Liver (tissue), 9 donors: Measurements from ENCODE around the gene ARHGEF16. TPM values are rescaled to one million over a fixed set of nuclear protein-coding genes. Genes with fewer than 3 reads are reported as not detected.

Experiments
- DNase-seq: peaks from one replicate; pipeline ENCODE4 v3.0.0-alpha.2; 2017; ENCODE audit warnings: low spot score
- H3K27ac ChIP-seq, 2 donors: one replicate each; pipeline ENCODE4 v1.7.0; 2013; ENCODE audit warnings: inconsistent platforms in 2 of 2, low read length in 2 of 2, control low read depth in 1 of 2, low read depth in 1 of 2, mild to moderate bottlenecking in 1 of 2
- H3K27me3 ChIP-seq, 4 donors: one replicate each; pipeline versions ENCODE4 v1.6.1 to v1.7.0; 2013; ENCODE audit warnings: low read length in 3 of 4, inconsistent platforms in 1 of 4, mild to moderate bottlenecking in 1 of 4, moderate library complexity in 1 of 4; ENCODE audit not compliant: control insufficient read depth in 4 of 4, insufficient read depth in 4 of 4
- H3K36me3 ChIP-seq, 4 donors: one replicate each; pipeline versions ENCODE4 v1.6.1 to v1.7.0; 2013; ENCODE audit warnings: low read length in 3 of 4, mild to moderate bottlenecking in 3 of 4, low read depth in 1 of 4, moderate library complexity in 1 of 4; ENCODE audit not compliant: control insufficient read depth in 4 of 4, insufficient read depth in 3 of 4
- H3K4me1 ChIP-seq, 4 donors: one replicate each; pipeline versions ENCODE4 v1.6.1 to v1.7.0; 2013; ENCODE audit warnings: low read length in 3 of 4, mild to moderate bottlenecking in 3 of 4, moderate library complexity in 1 of 4; ENCODE audit not compliant: control insufficient read depth in 4 of 4, insufficient read depth in 4 of 4
- H3K4me3 ChIP-seq, 3 donors: one replicate each; pipeline versions ENCODE4 v1.6.1 to v1.7.0; 2013; ENCODE audit warnings: low read length in 3 of 3, control low read depth in 1 of 3, low read depth in 1 of 3, mild to moderate bottlenecking in 1 of 3
- H3K9ac ChIP-seq, 2 donors: one replicate each; pipeline ENCODE4 v1.7.0; 2013; ENCODE audit warnings: low read length in 2 of 2, mild to moderate bottlenecking in 2 of 2, moderate library complexity in 2 of 2, control low read depth in 1 of 2, low read depth in 1 of 2
- H3K9me3 ChIP-seq, 4 donors: one replicate each; pipeline versions ENCODE4 v1.6.1 to v1.7.0; 2013; ENCODE audit warnings: low read length in 3 of 4; ENCODE audit not compliant: control insufficient read depth in 4 of 4
- ATF3 ChIP-seq: IDR thresholded peaks from 2 replicates; pipeline ENCODE4 v1.6.1; 2016; ENCODE audit warnings: antibody characterized with exemption
- CTCF ChIP-seq: fragments of 150-350 bp; IDR thresholded peaks from 2 replicates; pipeline ENCODE4 v1.5.1; 2017; ENCODE audit warnings: improper control_type of control experiment, low read depth, low read length; ENCODE audit not compliant: missing input control
- EGR1 ChIP-seq, 2 donors: IDR thresholded peaks; 2 replicates each; pipeline ENCODE4 v1.6.1; 2016 to 2018; ENCODE audit warnings: antibody characterized with exemption in 2 of 2, low read depth in 2 of 2
- FOXA1 ChIP-seq: IDR thresholded peaks from 2 replicates; pipeline ENCODE4 v1.6.1; 2016; ENCODE audit warnings: antibody characterized with exemption
- FOXA2 ChIP-seq: IDR thresholded peaks from 2 replicates; pipeline ENCODE4 v1.6.1; 2016; ENCODE audit warnings: antibody characterized with exemption
- GABPA ChIP-seq, 2 donors: IDR thresholded peaks in 1 of 2; conservative IDR thresholded peaks in 1 of 2; 2 replicates each; pipeline ENCODE4 v1.6.1; 2016; ENCODE audit warnings: antibody characterized with exemption in 2 of 2, mild to moderate bottlenecking in 1 of 2, moderate library complexity in 1 of 2
- HNF4A ChIP-seq, 2 donors: conservative IDR thresholded peaks; 2 replicates each; pipeline ENCODE4 v1.6.1; 2016; ENCODE audit warnings: antibody characterized with exemption in 2 of 2, mild to moderate bottlenecking in 2 of 2
- HNF4G ChIP-seq: IDR thresholded peaks from 2 replicates; pipeline ENCODE4 v1.6.1; 2016; ENCODE audit warnings: antibody characterized with exemption
- JUND ChIP-seq, 2 donors: IDR thresholded peaks; 2 replicates each; pipeline ENCODE4 v1.6.1; 2016; ENCODE audit warnings: antibody characterized with exemption in 2 of 2
- MAX ChIP-seq: IDR thresholded peaks from 2 replicates; pipeline ENCODE4 v1.6.1; 2016; ENCODE audit warnings: antibody characterized with exemption
- NR2F2 ChIP-seq: IDR thresholded peaks from 2 replicates; pipeline ENCODE4 v1.6.1; 2016; ENCODE audit warnings: antibody characterized with exemption
- RAD21 ChIP-seq, 2 donors: IDR thresholded peaks; 2 replicates each; pipeline ENCODE4 v1.6.1; 2016; ENCODE audit warnings: antibody characterized with exemption in 2 of 2, mild to moderate bottlenecking in 2 of 2
- REST ChIP-seq: IDR thresholded peaks from 2 replicates; pipeline ENCODE4 v1.6.1; 2016; ENCODE audit warnings: antibody characterized with exemption, mild to moderate bottlenecking
- RXRA ChIP-seq, 2 donors: IDR thresholded peaks; 2 replicates each; pipeline ENCODE4 v1.6.1; 2017 to 2018; ENCODE audit warnings: antibody characterized with exemption in 2 of 2, mild to moderate bottlenecking in 1 of 2
- SP1 ChIP-seq: IDR thresholded peaks from 2 replicates; pipeline ENCODE4 v1.6.1; 2018; ENCODE audit warnings: antibody characterized with exemption, mild to moderate bottlenecking
- TAF1 ChIP-seq: conservative IDR thresholded peaks from 2 replicates; pipeline ENCODE4 v1.6.1; 2016; ENCODE audit warnings: antibody characterized with exemption, mild to moderate bottlenecking
- YY1 ChIP-seq: IDR thresholded peaks from 2 replicates; pipeline ENCODE4 v1.6.1; 2016; ENCODE audit warnings: antibody characterized with exemption, mild to moderate bottlenecking
- ZBTB33 ChIP-seq: IDR thresholded peaks from 2 replicates; pipeline ENCODE4 v1.6.1; 2016; ENCODE audit warnings: antibody characterized with exemption
- WGBS: extraction: QIAGEN DNeasy Blood & Tissue Kit; methylation state at CpG from one replicate; pipeline ENCODE4 v1.1.7; 2013; 5-methylcytosine and 5-hydroxymethylcytosine counted together
- polyA plus RNA-seq, 2 donors: library from polyadenylated mRNA; stranded (reverse) in 1 of 2; unstranded in 1 of 2; fragments of 200-250 nt in 1 of 2; fragments of >200 nt in 1 of 2; fragmentation: Nextera tagmentation in 1 of 2; extraction: Ambion mirVana in 1 of 2; gene quantifications; one replicate each; pipeline versions ENCODE4 v1.2.1 to v1.2.3, GENCODE V29; 2013 to 2015
- total RNA-seq, 2 donors: library from RNA; depleted of rRNA; stranded (reverse); fragments of >200 nt; gene quantifications; one replicate each; pipeline ENCODE4 v1.2.3, GENCODE V29; 2014
- donor health status: healthy.
- donor health status: healthy.
- donor health status: healthy.
- donor health status: healthy.
- donor health status: healthy.

The ARHGEF16 gene
- total and polyA plus RNA-seq, 4 donors: 0.65 to 5.6 (median 2.8) TPM

- H3K9me3 ChIP-seq: no peaks in the 10 kb centered on the region
- H3K4me1 ChIP-seq: peaks cover 0 to 1% (median 0%) of the 10 kb centered on the region in 4 donors
- H3K9ac ChIP-seq: no peak overlapping the region
- TF ChIP-seq JUND (IDR thresholded peaks at IDR 0.05) (no peak), TAF1 (no peak), SP1 (no peak), CTCF (no peak), HNF4A (conservative IDR thresholded peaks at IDR 0.05) (no peak), EGR1 (IDR thresholded peaks at IDR 0.05; ENCODE audit: low read depth in 2 of 2) (no peak), ZBTB33 (no peak), GABPA (IDR thresholded peaks at IDR 0.05 in 1 of 2, conservative IDR thresholded peaks at IDR 0.05 in 1 of 2) (no peak), REST (no peak), RXRA (IDR thresholded peaks at IDR 0.05) (no peak), FOXA2 (no peak), MAX (no peak), RAD21 (IDR thresholded peaks at IDR 0.05) (no peak), YY1 (no peak), ATF3 (no peak), FOXA1 (no peak), HNF4G (no peak), NR2F2 (no peak)
- no peak overlapping the region for H3K4me3 ChIP-seq
- no peaks in the 10 kb centered on the region for H3K36me3 ChIP-seq
- no peaks in the 10 kb centered on the region for H3K27me3 ChIP-seq
- DNase-seq: no peak
- no peak overlapping the region for H3K27ac ChIP-seq
- WGBS: 89% methylated on average over 16 of the region's 16 CpGs
Measured at GRCh38 chr1:3429766-3430165, 24.7 kb upstream of the ARHGEF16 start.
